Tibial nerve (tissue), 4 donors: ENCODE data around the gene LDB3.

Experiments
- EP300 ChIP-seq, 2 donors: sonication (generic); formaldehyde crosslinking; IDR thresholded peaks; one replicate each; pipeline ENCODE4 v1.6.1; 2017; ENCODE audit warnings: antibody characterized with exemption in 2 of 2, mild to moderate bottlenecking in 1 of 2
- POLR2A ChIP-seq, 2 donors: fragments of 450-650 bp; IDR thresholded peaks; one replicate each; pipeline ENCODE4 v1.6.1; 2017; ENCODE audit warnings: antibody characterized with exemption in 2 of 2, mild to moderate bottlenecking in 2 of 2, moderate library complexity in 2 of 2
- TF ChIP-seq, protein P1 (sequence below), 5 experiments: fragments of 200-600 bp in 3 of 5; fragments of 450-650 bp in 2 of 5; sonication (generic) in 3 of 5; IDR thresholded peaks; one replicate each; pipeline ENCODE4 v1.5.1; 2016 to 2019; ENCODE audit warnings: antibody characterized with exemption in 5 of 5, mild to moderate bottlenecking in 3 of 5, moderate library complexity in 2 of 5

DNA sequence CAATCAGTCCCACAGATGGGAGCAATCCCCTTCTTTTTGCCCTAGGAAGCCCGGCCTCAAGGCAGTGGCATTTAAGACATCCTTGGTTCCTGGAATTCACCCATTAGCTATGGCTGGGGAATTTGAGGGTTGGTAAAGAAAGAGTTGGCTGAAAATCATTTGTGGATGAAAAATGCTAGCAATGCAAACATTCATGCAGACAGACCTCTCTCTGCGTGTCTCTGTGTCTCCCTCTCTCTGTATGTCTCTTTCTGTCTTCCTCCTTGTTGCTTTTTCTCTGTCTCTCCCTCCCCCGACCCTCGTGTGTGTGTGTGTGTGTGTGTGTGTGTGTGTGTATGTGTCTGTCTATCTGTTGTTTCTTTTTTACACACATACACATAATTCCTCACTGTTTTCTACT lies 19.4 kb downstream of the LDB3 start:
- TF ChIP-seq, protein P1, sequence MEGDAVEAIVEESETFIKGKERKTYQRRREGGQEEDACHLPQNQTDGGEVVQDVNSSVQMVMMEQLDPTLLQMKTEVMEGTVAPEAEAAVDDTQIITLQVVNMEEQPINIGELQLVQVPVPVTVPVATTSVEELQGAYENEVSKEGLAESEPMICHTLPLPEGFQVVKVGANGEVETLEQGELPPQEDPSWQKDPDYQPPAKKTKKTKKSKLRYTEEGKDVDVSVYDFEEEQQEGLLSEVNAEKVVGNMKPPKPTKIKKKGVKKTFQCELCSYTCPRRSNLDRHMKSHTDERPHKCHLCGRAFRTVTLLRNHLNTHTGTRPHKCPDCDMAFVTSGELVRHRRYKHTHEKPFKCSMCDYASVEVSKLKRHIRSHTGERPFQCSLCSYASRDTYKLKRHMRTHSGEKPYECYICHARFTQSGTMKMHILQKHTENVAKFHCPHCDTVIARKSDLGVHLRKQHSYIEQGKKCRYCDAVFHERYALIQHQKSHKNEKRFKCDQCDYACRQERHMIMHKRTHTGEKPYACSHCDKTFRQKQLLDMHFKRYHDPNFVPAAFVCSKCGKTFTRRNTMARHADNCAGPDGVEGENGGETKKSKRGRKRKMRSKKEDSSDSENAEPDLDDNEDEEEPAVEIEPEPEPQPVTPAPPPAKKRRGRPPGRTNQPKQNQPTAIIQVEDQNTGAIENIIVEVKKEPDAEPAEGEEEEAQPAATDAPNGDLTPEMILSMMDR (IDR thresholded peaks at IDR 0.05) = no peak
- TF ChIP-seq EP300 (IDR thresholded peaks at IDR 0.05) (no peak), POLR2A (IDR thresholded peaks at IDR 0.05) (no peak)
